Trophoblast cell (in vitro differentiated cells and primary cell): Measurements from ENCODE around the gene PPIL1. TPM values are rescaled to one million over a fixed set of nuclear protein-coding genes. Genes with fewer than 3 reads are reported as not detected.

Experiments used
- DNase-seq, 2 donors: peaks; one replicate each; pipeline ENCODE4 v3.0.0-alpha.2; 2016
- H2AFZ ChIP-seq: 2 replicates; pipeline ENCODE4 v1.6.1; 2013; ENCODE audit warnings: low read length, moderate library complexity, mild to moderate bottlenecking; ENCODE audit not compliant: insufficient read depth, poor library complexity
- H2AK5ac ChIP-seq: 2 replicates; pipeline ENCODE4 v1.6.1; 2013; ENCODE audit warnings: mild to moderate bottlenecking, low read length
- H2BK120ac ChIP-seq: 2 replicates; pipeline ENCODE4 v1.6.1; 2013; ENCODE audit warnings: low read length, mild to moderate bottlenecking, moderate library complexity; ENCODE audit not compliant: insufficient read depth, poor library complexity
- H2BK12ac ChIP-seq: 2 replicates; pipeline ENCODE4 v1.6.1; 2013; ENCODE audit warnings: mild to moderate bottlenecking, low read length, moderate library complexity
- H2BK5ac ChIP-seq: 2 replicates; pipeline ENCODE4 v1.6.1; 2013; ENCODE audit warnings: low read length, low read depth, moderate library complexity, mild to moderate bottlenecking; ENCODE audit not compliant: poor library complexity
- H3K14ac ChIP-seq: 2 replicates; pipeline ENCODE4 v1.6.1; 2013; ENCODE audit warnings: mild to moderate bottlenecking, low read length
- H3K18ac ChIP-seq: 2 replicates; pipeline ENCODE4 v1.6.1; 2013; ENCODE audit warnings: mild to moderate bottlenecking, low read length
- H3K23ac ChIP-seq: 2 replicates; pipeline ENCODE4 v1.6.1; 2013; ENCODE audit warnings: low read length
- H3K27ac ChIP-seq: 2 replicates; pipeline ENCODE4 v1.5.1; 2013; ENCODE audit warnings: low read depth, mild to moderate bottlenecking, inconsistent platforms, low read length, moderate library complexity
- H3K27me3 ChIP-seq: 2 replicates; pipeline ENCODE4 v1.6.1; 2013; ENCODE audit warnings: inconsistent platforms, mild to moderate bottlenecking, low read length, moderate library complexity; ENCODE audit not compliant: insufficient read depth
- H3K36me3 ChIP-seq, 2 experiments: 1 replicate in 1 of 2; 2 replicates in 1 of 2; pipeline ENCODE4 v1.6.1; 2013; ENCODE audit warnings: low read length in 2 of 2, mild to moderate bottlenecking in 2 of 2, moderate library complexity in 1 of 2; ENCODE audit not compliant: insufficient read depth in 2 of 2, control insufficient read depth in 1 of 2
- H3K4ac ChIP-seq: 2 replicates; pipeline ENCODE4 v1.6.1; 2013; ENCODE audit warnings: low read depth, mild to moderate bottlenecking, low read length, moderate library complexity
- H3K4me1 ChIP-seq, 2 experiments: 1 replicate in 1 of 2; 2 replicates in 1 of 2; pipeline ENCODE4 v1.6.1; 2013; ENCODE audit warnings: low read length in 2 of 2, mild to moderate bottlenecking in 2 of 2, moderate library complexity in 1 of 2; ENCODE audit not compliant: insufficient read depth in 2 of 2, control insufficient read depth in 1 of 2
- H3K4me2 ChIP-seq: 2 replicates; pipeline ENCODE4 v1.6.1; 2013; ENCODE audit warnings: inconsistent platforms, mild to moderate bottlenecking, low read length, moderate library complexity
- H3K4me3 ChIP-seq: 2 replicates; pipeline ENCODE4 v1.5.1; 2013; ENCODE audit warnings: mild to moderate bottlenecking, low read depth, low read length, inconsistent platforms
- H3K79me1 ChIP-seq: one replicate; pipeline ENCODE4 v1.6.1; 2013; ENCODE audit warnings: low read length
- H3K79me2 ChIP-seq: 2 replicates; pipeline ENCODE4 v1.6.1; 2013; ENCODE audit warnings: low read length, mild to moderate bottlenecking; ENCODE audit not compliant: control insufficient read depth, insufficient read depth, poor library complexity
- H3K9ac ChIP-seq: 2 replicates; pipeline ENCODE4 v1.6.1; 2013; ENCODE audit warnings: mild to moderate bottlenecking, low read length
- H3K9me3 ChIP-seq: 2 replicates; pipeline ENCODE4 v1.6.1; 2013; ENCODE audit warnings: low read depth, mild to moderate bottlenecking, control low read depth, inconsistent platforms, low read length; ENCODE audit not compliant: insufficient read depth
- H4K12ac ChIP-seq: 2 replicates; pipeline ENCODE4 v1.6.1; 2013; ENCODE audit warnings: low read depth, mild to moderate bottlenecking, low read length, moderate library complexity
- H4K8ac ChIP-seq: 2 replicates; pipeline ENCODE4 v1.6.1; 2013; ENCODE audit warnings: low read depth, mild to moderate bottlenecking, low read length, moderate library complexity
- H4K91ac ChIP-seq: one replicate; pipeline ENCODE4 v1.6.1; 2013; ENCODE audit warnings: low read depth, mild to moderate bottlenecking, low read length, moderate library complexity
- WGBS: extraction: QIAGEN DNeasy Blood & Tissue Kit; methylation state at CpG from one replicate; pipeline ENCODE4 v1.1.7; 2013; ENCODE audit warnings: missing lambda C conversion rate; ENCODE audit not compliant: insufficient read length, insufficient coverage; ENCODE audit errors: extremely low coverage; 5-methylcytosine and 5-hydroxymethylcytosine counted together
- polyA plus RNA-seq: library from polyadenylated mRNA; stranded (reverse); fragments of 200-250 nt; gene quantifications from 2 replicates; pipeline ENCODE4 v1.2.3, GENCODE V29; 2013

Gene PPIL1
- polyA plus RNA-seq = 32.6 and 33.1 TPM in 2 replicates

- DNase-seq = peak; percentile 75 to 88
- peak within 1 kb of the TSS; percentile 98 for H4K8ac ChIP-seq
- no peaks in the 10 kb centered on the region for H3K9me3 ChIP-seq
- peak within 1 kb of the TSS; percentile 97 for H4K91ac ChIP-seq
- no peak within 1 kb of the TSS for H3K23ac ChIP-seq
- no peak within 1 kb of the TSS for H2BK12ac ChIP-seq
- peak within 1 kb of the TSS; percentile 95 for H2BK5ac ChIP-seq
- no peaks in the 10 kb centered on the region for H3K27me3 ChIP-seq
- peak within 1 kb of the TSS; percentile 91 for H3K18ac ChIP-seq
- H3K9ac ChIP-seq = peak within 1 kb of the TSS; percentile 83
- no peak within 1 kb of the TSS for H2AK5ac ChIP-seq
- peak within 1 kb of the TSS; percentile 76 for H3K4ac ChIP-seq
- peak within 1 kb of the TSS; percentile 95 for H3K4me3 ChIP-seq
- peaks cover 0 to 2% of the 10 kb centered on the region in 2 experiments for H3K36me3 ChIP-seq
- peaks cover 2 to 6% of the 10 kb centered on the region in 2 experiments for H3K4me1 ChIP-seq
- H4K12ac ChIP-seq = peak within 1 kb of the TSS; percentile 98
- H2AFZ ChIP-seq = peak within 1 kb of the TSS; percentile 95
- H3K27ac ChIP-seq = peak within 1 kb of the TSS; percentile 84
- peaks cover 4% of the 10 kb centered on the region for H3K79me2 ChIP-seq
- no CpG with 5 or more reads among the region's 54 CpGs for WGBS
- peaks cover 5% of the 10 kb centered on the region for H3K79me1 ChIP-seq
- H3K14ac ChIP-seq = peak within 1 kb of the TSS; percentile 96
- peak within 1 kb of the TSS; percentile 79 for H3K4me2 ChIP-seq
- H2BK120ac ChIP-seq = peak within 1 kb of the TSS; percentile 96
Observed at GRCh38 chr6:36874443-36875249, at the start of gene PPIL1. PPIL1 (minus strand) TSS chr6:36874803; CDS start chr6:36874772, 31 bp downstream.

- Histone ChIP-seq H3K4ac (no peak overlapping the region), H3K18ac (no peak overlapping the region), H3K9ac (no peak overlapping the region), H2BK5ac (no peak overlapping the region), H3K4me2 (no peak overlapping the region), H3K4me1 (peaks cover 4 to 7% of the 10 kb centered on the region in 2 experiments), H3K4me3 (no peak overlapping the region), H4K12ac (no peak overlapping the region), H3K27me3 (no peaks in the 10 kb centered on the region), H4K91ac (no peak overlapping the region), H2AFZ (no peak overlapping the region), H3K27ac (no peak overlapping the region), H3K36me3 (peaks cover 8% of the 10 kb centered on the region in 2 experiments), H3K79me1 (no peaks in the 10 kb centered on the region), H2AK5ac (no peak overlapping the region), H3K14ac (no peak overlapping the region), H3K9me3 (no peaks in the 10 kb centered on the region), H4K8ac (no peak overlapping the region), H2BK12ac (no peak overlapping the region), H3K23ac (no peak overlapping the region), H2BK120ac (no peak overlapping the region), H3K79me2 (no peaks in the 10 kb centered on the region)
- no CpG with 5 or more reads among the region's 4 CpGs for WGBS
- no peak for DNase-seq
Observed at GRCh38 chr6:36924131-36924530, 49.5 kb upstream of the PPIL1 start.

- Histone ChIP-seq H3K27me3 (no peaks in the 10 kb centered on the region), H3K4me1 (peaks cover 4 to 7% of the 10 kb centered on the region in 2 experiments), H3K4me3 (no peak overlapping the region), H2BK120ac (no peak overlapping the region), H3K14ac (no peak overlapping the region), H2BK12ac (no peak overlapping the region), H4K91ac (no peak overlapping the region), H3K79me1 (no peaks in the 10 kb centered on the region), H3K79me2 (no peaks in the 10 kb centered on the region), H3K23ac (no peak overlapping the region), H3K9me3 (no peaks in the 10 kb centered on the region), H2AK5ac (no peak overlapping the region), H2AFZ (no peak overlapping the region), H3K4ac (no peak overlapping the region), H3K36me3 (peaks cover 12 to 19% of the 10 kb centered on the region in 2 experiments), H2BK5ac (no peak overlapping the region), H3K18ac (no peak overlapping the region), H3K9ac (no peak overlapping the region), H4K12ac (no peak overlapping the region), H3K4me2 (no peak overlapping the region), H4K8ac (no peak overlapping the region), H3K27ac (no peak overlapping the region)
- DNase-seq = no peak
- no CpG with 5 or more reads among the region's 5 CpGs for WGBS
Observed at GRCh38 chr6:36920546-36920945, 45.9 kb upstream of the PPIL1 start.

- Histone ChIP-seq H3K36me3 (peaks cover 12 to 20% of the 10 kb centered on the region in 2 experiments), H3K23ac (no peak overlapping the region), H3K79me2 (no peaks in the 10 kb centered on the region), H3K27me3 (no peaks in the 10 kb centered on the region), H3K4me3 (no peak overlapping the region), H4K91ac (no peak overlapping the region), H2BK120ac (no peak overlapping the region), H3K79me1 (no peaks in the 10 kb centered on the region), H4K12ac (no peak overlapping the region), H3K4me2 (no peak overlapping the region), H4K8ac (no peak overlapping the region), H3K4me1 (peaks cover 4 to 7% of the 10 kb centered on the region in 2 experiments), H2AFZ (no peak overlapping the region), H2BK12ac (no peak overlapping the region), H3K9ac (no peak overlapping the region), H3K18ac (no peak overlapping the region), H2BK5ac (no peak overlapping the region), H3K14ac (no peak overlapping the region), H3K4ac (no peak overlapping the region), H3K27ac (no peak overlapping the region), H3K9me3 (no peaks in the 10 kb centered on the region), H2AK5ac (no peak overlapping the region)
- WGBS = no CpG with 5 or more reads among the region's 4 CpGs
- no peak for DNase-seq
Observed at GRCh38 chr6:36920049-36920448, 45.4 kb upstream of the PPIL1 start.
